Occipital lobe (tissue), 2 donors: ENCODE data around the gene GOLGA6L2. TPM values are rescaled to one million over a fixed set of nuclear protein-coding genes. Genes with fewer than 3 reads are reported as not detected.
"Not testable (repeated sequence)": the region's sequence is repeated elsewhere in the genome, so short reads cannot be mapped to it uniquely, and the experiment has no call there.

Experiments
- DNase-seq: peaks from one replicate; lab custom pipeline; 2025; lab: John Stamatoyannopoulos, UW
- total RNA-seq: library from RNA; depleted of rRNA; stranded (reverse); fragments of >200 nt; gene quantifications from one replicate; pipeline ENCODE4 v1.2.3, GENCODE V29; 2014

Gene GOLGA6L2
- total RNA-seq, 1 donor from 2014 or later: not detected

DNA sequence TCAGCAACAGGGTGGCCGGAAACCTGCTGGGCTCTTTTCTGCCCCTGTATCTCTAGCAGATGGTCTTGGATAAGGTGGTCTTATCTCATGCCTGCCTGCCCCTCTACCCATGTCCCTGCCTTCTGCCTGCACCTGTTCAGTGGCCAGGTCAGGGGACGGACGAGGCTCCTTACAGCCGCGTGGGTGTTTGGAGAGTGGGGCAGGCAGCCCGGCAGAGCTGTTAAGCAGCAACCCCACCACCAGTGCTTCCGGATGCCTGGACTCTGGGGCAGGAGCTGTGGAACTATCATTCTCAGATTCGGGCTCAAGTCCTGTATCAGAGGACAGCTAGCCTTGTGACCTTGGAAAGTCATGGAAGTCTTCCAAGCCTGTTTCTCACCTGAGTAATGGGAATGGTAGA, 21.7 kb downstream of the GOLGA6L2 start:
- DNase-seq: not testable (repeated sequence)

DNA sequence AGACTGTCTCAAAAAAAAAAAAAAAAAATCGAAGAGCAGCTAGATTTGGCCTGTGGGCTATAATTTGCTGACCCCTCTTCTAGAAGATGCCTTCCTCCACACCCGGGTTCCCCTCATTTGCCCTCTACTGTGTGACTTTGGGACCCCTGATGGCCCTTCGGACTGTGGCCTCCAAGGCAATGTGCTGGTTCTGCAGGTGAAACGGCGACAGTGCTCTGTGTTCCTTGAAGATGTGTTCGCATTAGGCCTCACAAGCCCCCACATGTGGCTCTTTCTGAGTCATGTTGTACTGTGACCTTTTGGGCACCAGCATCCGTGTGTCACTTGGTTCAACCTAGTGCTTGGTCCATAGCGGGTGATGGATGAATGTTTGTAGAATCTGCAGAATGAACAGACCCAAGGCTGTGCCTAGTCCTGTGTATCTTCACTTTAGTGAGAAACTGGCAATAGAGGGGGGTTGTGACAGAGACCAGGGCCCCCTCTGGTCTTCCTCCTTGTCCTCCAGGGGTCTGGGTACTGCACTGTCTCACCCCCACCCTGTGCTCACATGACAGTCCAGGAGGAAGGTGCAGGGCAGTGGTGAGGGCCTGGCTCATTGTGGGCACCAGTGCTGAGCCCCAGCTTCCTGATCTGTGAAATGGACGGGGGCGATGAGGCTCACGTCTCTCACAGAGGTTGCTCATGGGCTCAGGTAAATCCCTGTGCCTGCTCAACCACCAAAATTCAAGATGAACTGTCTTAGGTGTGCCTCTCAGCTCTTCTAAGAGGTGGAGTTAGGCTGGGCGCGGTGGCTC, 22.7 kb downstream of the GOLGA6L2 start:
- DNase-seq: no peak

DNA sequence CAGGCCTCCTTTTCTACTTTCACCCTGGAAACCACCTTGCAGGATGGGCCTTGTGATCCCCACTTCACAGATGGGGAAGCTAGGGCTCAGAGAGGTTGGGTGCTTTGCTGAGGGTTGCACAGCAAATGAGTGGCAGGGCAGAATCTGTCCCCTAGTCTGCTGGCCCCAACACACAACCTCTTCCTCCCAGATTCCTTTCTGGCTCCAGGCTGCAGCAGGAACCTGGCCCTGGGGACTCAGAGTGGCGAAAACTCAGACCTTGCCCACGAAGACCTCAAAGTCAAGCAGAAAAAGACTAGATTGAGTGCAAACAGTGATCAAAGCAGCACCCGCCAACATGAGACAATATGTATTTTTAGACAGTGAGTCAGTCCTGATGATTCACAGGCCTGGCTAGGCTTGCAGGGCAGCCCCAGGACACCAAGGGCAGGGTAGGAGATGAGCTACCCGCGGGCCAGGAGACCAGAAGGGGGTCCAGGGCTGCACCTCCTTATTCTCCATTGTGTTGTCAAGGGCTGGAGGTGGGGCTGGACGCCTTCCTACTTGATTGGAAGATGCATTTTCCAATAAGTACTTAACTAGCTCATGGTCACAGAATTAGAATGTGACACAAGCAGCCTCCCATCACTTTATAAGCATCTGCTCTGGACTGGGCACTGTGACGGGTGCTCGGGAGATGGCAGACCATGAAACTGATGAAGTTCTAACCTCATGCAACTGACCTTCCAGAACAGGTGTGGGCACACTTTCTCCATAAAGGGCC, 23.9 kb downstream of the GOLGA6L2 start:
- DNase-seq: no peak

DNA sequence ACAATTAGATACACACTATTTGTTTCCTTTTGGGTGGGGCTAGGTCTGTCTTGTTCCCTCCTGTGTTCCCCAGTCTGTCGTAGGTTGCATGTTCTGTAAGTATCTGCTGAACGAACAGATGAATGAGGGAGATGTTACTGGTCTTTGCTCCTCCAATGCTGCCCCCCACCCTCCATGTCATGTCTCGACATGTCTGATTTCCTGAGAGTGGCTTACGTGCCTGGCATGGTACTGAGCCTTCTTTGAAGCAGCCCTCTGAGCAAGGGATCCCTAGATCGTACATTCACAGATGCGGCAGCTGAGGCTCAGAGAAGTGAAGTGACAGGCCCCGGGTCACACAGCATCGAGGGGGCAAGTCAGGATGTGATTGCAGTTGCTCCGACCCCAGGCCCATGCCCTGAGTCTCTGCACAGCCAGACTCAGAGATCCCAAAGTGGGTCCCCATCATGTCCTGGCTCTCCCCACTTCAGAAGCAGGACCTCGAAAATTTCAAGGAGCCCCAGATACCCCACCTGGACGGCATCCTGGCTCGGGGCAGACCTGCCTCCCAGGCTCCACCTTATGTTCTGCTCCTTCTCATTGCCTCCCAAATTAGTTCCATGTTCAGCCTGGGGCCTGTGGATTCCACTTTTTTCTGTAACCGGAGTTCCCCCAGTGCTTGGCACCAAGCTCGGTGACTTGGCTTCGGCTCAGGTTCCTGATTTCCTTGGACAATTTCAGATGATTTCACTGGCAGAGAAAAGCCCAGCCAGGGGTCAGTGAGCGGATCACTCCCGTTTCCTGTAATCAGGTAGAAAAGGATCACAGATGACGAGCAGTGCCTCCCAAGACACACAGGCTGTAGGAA, 24.7 kb downstream of the GOLGA6L2 start:
- no peak for DNase-seq

DNA sequence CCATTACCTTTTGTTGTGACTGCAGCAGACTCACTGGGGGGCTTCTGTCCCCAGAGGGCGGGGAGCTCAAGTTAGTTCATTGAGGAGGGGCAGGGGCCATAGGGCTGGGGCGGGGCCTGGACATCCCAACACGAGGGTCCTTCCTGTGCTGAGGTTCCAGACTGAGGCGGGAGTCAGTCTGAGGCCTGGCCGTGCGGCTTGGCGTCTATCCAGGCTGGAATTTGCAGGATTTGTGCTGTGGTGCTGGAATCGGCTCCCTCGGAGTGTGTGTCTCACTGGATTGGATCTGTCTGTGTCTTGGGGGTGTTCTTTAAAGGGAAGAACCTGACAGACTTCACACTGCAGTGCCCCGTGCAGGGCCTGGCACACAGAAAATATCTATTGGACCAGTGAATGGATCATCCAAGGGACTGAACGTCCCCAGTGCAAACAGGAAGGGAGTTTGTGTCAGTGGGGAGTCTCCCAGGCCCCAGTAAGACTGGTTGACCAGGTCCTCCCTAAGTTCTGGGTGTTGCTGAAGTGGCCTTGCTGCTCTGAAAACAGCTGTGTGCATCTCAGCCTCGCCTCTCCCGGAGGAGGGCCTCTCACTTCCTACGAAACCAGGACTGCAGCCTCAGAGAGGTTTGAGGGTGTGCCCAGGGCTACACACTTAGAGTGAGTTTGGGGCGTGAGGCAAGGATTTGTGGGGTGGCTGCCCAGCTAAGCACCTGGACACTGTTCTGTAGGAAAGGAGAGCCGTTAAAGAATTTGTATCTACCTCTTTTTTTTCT, 26.1 kb downstream of the GOLGA6L2 start:
- DNase-seq: no peak

DNA sequence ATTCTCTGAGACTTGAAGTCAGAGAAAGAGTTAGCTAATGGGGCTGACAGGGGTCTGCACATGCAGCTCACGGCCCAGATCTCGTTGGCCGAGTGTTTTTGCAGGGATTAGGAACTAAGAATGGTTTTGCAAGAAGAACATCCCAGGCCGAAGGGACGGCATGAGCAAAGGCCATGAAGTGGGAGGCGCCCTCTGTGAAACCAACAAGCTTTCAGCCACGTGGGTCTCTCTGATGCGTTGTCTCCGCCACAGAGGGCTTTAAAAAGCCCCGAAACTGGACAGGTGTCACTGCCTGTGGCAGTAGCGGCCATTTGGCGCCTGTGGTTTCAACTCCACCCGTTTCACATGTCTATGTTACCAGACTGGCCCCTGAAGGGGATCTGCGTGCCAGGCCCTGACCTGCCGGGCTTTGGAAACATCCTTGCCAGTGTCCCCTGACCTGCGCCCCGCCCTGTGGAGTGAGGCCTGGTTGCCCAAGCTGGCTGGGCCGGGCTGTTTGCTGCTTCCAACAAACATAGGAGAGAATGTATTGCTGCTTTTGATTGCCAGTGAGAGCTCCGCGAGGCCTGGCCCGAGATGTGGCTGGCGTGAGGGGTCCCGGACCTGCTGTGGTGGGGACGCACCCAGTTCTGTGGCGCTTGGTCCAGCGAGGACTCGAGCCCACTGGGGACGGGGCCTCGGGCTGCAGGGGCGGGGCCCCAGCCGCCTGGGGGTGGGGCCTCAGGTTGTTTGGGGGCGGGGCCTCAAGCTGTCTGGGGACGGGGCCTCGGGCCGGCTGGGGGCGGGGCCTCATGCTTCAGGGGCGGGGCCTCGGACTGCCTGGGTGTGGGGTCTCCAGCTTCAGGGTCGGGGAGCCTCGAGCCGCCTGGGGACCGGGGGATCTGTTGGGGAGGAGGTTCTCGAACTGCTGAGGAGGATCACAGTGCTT, 30.4 kb downstream of the GOLGA6L2 start:
- no peak for DNase-seq

DNA sequence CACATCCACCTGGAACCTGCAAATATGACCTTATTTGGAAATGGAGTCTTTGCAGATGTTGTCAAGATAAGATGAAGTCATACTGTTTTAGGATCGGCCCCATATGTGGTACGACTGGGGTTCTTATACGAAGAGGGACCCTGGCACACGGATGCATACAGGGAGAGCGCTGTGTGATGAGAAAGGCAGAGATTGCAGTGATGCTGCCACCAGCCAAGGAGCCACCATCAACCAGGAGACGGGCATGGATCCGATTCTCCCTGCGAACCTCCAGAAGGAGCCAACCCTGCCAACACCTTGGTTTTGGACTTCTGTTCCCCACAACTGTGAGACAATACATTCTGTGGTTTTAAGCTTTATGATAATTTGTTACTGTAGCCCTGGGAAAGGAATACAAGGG, 31.2 kb downstream of the GOLGA6L2 start:
- not testable (repeated sequence) for DNase-seq

DNA sequence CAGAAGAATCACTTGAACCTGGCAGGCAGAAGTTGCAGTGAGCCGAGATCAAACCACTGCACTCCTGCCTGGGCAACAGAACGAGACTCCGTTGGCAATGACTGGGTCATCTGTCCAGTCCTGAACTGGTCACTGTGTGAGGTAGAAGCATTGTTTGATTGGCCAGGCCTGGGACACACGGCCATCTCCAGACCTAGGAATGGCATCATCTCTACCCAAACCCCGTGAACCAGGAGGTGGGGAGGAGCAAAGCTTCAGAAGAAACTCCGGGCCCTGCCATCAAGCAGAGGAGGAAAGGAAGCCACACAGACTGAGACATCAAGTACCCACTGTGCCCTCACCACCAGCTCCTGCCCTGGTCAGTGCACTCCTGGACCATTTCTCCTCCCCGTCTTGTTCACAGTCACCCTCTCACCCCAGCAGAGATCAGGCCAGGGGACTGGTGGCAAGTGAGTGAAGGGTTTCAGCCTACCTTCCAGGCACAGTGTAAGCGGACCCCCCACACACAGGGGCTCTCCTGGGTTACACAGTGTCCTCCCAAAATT, 31.6 kb downstream of the GOLGA6L2 start:
- no peak for DNase-seq

DNA sequence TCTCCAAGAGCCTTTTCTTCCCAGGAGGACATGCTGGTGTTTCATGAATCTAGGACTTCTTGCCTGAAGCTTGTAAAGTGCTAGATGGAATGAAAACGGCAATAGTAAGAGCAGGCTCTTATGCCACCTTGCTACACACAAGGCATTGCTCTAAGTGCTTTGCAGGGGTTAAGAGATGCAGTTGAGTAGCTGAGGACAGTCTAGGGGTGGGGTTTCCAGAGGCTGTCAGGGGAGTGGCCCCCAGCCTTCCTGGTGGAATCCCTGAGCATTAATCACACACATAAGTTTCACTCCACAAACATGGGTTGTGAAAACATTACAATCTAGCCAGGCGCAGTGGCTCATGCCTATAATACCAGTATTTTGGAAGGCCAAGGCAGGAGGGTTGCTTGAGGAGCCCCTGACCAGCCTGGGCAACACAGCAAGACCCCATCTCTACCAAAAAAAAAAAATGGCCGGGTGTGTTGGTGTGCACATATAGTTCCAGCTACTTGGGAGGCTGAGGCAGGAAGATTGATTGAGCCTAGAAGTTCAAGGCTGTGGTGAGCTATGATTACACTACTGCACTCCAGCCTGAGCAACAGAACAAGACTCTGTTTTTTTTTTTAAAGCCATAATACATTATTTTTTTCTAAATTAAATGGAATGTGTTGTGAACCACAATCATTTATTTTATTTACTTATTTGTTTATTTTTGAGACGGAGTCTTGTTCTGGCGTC, 34.0 kb downstream of the GOLGA6L2 start:
- not testable (repeated sequence) for DNase-seq

DNA sequence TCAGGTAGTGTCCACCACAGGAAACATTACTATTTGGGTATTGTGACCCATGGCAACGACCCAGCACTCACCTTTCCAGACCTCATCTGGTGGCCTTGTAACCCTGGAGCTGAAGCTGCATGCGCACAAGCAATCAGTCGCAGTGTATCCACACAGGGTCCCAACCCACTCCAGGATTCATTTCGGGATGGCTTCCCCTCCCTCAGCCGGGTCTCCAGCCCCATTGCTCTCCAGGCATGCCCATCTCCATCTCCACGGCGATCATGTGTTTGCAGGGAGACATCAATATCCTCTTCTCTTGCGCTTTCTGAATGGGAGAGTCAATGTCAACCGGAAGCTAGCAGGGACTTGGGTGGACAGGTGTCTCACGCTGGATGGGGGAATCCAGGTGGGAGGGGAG, 35.2 kb downstream of the GOLGA6L2 start:
- DNase-seq: no peak

DNA sequence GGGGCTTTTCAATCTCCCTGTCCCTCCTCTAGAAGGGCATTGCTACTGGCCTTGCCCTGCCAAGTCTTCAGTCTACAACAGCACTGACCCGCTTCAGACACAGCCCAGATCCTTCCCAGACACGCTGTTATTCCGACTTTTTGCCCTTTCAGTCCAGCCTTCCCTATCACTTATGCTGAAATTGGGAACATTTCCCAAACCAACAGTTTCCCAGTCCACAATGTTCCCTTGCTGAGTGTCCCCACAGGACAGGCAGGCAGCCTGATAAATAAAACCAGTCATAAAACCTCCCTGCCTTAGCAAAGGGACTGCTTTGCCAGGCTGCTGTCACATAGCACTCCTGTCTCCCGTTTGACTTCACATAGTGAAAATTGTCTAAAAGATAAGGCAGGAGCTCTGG, 43.5 kb downstream of the GOLGA6L2 start:
- DNase-seq: no peak

DNA sequence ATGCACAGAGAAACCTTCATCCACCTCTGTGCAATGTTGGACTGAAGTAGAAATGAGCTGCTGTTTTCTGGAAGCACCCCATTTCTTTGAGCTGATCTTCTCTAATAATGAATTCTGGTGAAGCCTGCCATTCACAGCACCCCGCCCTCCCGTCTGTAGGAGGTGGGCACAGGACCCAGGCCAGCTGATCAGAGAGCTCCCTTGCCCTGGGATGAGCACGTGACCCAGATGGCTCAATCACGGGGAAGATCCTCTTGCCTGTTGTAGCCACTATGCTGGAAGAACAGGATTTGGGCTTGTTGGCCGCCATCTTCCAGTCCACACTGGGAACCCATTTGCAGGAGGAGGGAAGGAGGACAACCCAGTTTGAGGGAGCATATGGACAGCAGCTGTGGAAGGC, 44.5 kb downstream of the GOLGA6L2 start:
- DNase-seq: no peak

DNA sequence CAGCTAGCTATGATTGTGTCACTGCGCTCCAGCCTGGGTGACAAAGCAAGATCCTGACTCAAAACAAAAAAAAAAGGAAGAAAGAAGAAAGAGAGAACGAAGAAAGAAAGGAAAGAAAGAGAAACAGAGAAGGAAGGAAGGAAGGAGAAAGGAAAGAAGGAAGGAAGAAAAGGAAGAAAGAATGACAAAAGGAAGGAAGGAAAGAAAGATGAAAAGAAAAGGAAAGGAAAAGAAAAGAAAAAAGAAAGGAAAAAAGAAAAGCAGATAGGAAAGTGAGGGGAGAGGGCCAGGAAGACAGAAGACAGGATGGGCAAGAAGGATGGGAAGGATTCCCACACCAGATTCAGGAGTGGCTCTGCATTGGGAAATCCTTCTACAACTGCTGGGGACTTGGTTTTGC, 44.9 kb downstream of the GOLGA6L2 start:
- no peak for DNase-seq

DNA sequence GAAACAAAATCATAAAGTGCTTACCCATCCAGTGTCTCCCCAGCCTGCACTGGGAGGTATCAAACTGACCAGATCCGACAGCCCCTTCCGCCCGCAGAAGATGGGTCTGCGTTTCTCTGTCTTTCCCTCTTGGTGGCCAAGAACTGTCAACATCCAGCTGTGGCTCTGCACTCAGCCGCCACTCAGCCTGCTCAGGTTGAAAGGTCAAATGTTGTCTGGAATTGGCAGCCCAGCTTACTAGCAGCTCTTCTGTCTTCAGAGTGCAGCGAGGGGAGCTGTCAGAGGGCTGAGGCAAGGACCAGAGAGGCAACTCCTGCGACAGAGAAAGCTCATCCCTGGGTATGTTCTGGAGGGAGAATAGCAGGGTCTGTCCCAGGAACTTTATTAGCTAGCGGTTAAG, 45.4 kb downstream of the GOLGA6L2 start:
- DNase-seq: no peak

DNA sequence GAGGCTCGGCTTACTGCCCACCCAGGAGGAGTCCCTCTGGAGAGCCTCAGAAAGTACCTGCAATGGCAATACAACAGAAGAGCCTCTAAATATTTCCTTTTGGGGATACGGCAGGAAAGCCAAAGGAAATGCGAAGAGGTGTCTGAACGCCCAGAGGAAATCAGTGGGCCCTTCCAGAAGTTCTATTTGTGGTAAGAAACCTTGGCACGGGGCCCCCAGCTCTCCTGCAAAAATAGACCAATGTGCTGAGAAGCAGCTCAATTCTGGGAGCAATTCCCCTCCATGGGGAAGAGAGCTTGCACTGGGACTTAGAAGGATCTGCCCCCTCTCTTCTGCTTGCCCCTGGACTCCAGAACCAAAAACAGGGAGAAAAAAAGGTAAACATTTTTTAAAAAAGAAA, 47.8 kb downstream of the GOLGA6L2 start:
- not testable (repeated sequence) for DNase-seq

DNA sequence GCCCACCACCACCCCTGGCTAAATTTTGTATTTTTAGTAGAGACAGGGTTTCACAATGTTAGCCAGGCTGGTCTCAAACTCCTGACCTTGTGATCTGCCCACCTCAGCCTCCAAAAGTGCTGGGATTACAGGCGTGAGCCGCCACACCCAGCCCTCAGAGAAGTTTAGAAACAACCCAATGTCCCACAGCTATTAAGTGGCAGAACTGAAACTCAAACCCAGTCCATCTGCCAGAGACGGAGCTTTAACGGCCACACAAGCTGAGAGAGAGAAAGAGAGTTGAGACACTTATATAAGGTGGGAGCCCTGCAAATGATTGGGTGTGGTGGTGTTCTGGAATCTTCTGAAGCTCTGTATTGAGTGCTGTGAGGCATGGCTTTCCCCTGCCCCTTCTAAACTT, 48.7 kb downstream of the GOLGA6L2 start:
- DNase-seq: not testable (repeated sequence)

DNA sequence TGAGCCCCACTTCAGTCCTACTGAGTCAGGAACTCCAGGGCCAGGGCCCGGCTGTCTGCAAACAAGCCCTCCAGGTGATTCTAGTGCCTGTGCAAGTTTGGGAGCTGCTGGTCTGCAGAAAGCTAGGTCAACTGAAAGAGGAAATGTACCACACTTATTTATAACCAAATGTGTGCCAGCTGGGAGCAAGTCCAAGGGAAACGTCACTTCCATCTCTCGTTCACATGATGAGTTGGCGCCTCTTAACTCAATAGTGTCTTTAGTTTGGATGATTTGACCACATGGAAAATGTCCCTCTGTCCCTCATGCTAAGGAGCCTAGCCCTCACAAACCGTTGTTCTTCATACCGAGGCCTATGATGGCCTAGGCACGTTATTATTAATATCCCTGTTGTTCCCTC, 49.3 kb downstream of the GOLGA6L2 start:
- DNase-seq: no peak

DNA sequence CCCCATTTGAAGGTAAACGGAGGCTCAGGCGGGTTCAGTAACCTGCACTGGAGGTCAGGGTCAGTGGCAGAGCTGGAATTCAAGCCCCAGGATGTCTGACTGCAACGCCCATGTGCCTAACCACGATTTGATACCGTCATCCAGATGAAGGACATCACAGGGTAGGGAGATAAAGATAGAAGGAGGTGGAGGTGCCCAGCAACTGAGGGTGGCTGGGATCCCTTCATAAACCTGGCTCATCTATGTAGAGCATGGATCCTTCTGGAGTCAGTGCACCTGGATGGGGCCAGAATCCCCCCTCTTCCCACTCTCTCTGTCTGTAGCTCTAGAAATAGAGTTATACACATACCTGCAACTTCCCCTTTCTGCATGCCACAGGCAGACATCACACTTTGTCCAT, 51.2 kb downstream of the GOLGA6L2 start:
- DNase-seq: no peak

DNA sequence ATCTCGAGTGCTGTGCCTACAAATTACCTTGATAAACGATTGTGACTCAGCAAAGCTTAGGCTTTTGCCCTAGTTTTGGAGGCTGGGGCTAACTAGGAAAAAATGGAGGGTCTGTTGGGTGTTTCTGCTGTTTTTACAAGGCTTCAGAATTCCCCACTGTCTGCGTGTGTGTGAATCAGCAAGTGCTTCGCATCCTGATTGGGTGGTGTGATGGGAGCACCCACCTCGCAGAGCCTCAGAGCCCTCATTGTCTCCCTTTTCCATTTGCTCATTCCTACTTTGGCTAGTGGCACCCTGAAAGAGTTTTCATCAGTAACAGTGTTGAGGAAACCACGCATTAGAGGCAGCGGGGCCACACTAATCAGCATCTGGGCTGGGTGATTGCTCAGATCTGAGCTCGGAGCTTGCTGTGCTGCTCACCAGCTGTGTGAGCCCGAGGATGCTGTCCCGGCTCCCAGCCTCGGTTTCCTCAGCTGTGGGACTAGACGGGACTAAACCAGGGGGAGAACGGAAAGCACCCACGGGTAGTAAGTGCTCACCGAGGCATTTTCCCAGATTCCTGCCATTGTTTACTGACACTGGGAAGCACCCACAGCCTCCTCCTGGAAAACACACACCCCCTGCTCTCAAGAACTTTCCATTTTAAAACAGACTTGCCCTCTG, 51.9 kb downstream of the GOLGA6L2 start:
- DNase-seq: no peak
